Fibroblast of lung (primary cell): ENCODE results near the gene SPDYA. TPM values are rescaled to one million over a fixed set of nuclear protein-coding genes. Genes with fewer than 3 reads are reported as not detected.

Experiments
- DNase-seq, 2 donors: peaks; one replicate each; pipeline versions ENCODE4 v3.0.0 to v3.0.0-alpha.2; 2010; ENCODE audit warnings: low read depth in 2 of 2
- H2AFZ ChIP-seq: 2 replicates; pipeline ENCODE4 v1.5.1; 2012; ENCODE audit warnings: low read length, control low read depth, inconsistent platforms
- H3K27ac ChIP-seq: 2 replicates; pipeline ENCODE4 v1.5.1; 2011; ENCODE audit warnings: low read length, control low read depth; ENCODE audit not compliant: insufficient read depth
- H3K27me3 ChIP-seq: 2 replicates; pipeline ENCODE4 v1.5.1; 2011; ENCODE audit warnings: mild to moderate bottlenecking, low read length; ENCODE audit not compliant: control insufficient read depth, insufficient read depth
- H3K36me3 ChIP-seq: 2 replicates; pipeline ENCODE4 v1.5.1; 2011; ENCODE audit warnings: low read length; ENCODE audit not compliant: control insufficient read depth, insufficient read depth
- H3K4me1 ChIP-seq: 2 replicates; pipeline ENCODE4 v1.5.1; 2011; ENCODE audit warnings: low read length; ENCODE audit not compliant: control insufficient read depth, insufficient read depth; ENCODE audit errors: extremely low read depth
- H3K4me2 ChIP-seq: 2 replicates; pipeline ENCODE4 v1.5.1; 2011; ENCODE audit warnings: low read length, control low read depth; ENCODE audit not compliant: insufficient read depth; ENCODE audit errors: extremely low read depth
- H3K4me3 ChIP-seq, 4 experiments: fragments of 200-600 bp in 1 of 4; sonication (generic) in 1 of 4; replicated peaks in 1 of 4; 2 replicates each; pipeline ENCODE4 v1.5.1; 2011 to 2016; ENCODE audit warnings: low read length in 4 of 4, low read depth in 3 of 4, mild to moderate bottlenecking in 3 of 4, control low read depth in 2 of 4, inconsistent platforms in 1 of 4, mixed read lengths in 1 of 4; ENCODE audit not compliant: insufficient read depth in 1 of 4; ENCODE audit errors: control extremely low read depth in 1 of 4
- H3K79me2 ChIP-seq: 2 replicates; pipeline ENCODE4 v1.5.1; 2012; ENCODE audit warnings: mild to moderate bottlenecking, low read length, inconsistent platforms; ENCODE audit not compliant: control insufficient read depth, insufficient read depth
- H3K9ac ChIP-seq: 2 replicates; pipeline ENCODE4 v1.5.1; 2011; ENCODE audit warnings: mild to moderate bottlenecking, low read length, control low read depth; ENCODE audit not compliant: insufficient read depth
- H3K9me3 ChIP-seq: 2 replicates; pipeline ENCODE4 v1.5.1; 2012; ENCODE audit warnings: low read depth, low read length; ENCODE audit not compliant: control insufficient read depth, insufficient read depth
- H4K20me1 ChIP-seq: 2 replicates; pipeline ENCODE4 v1.5.1; 2011; ENCODE audit warnings: low read length; ENCODE audit not compliant: control insufficient read depth, insufficient read depth; ENCODE audit errors: extremely low read depth
- EZH2 ChIP-seq: IDR thresholded peaks from 2 replicates; pipeline ENCODE4 v1.5.1; 2012; ENCODE audit warnings: low read length, control low read depth, mild to moderate bottlenecking; ENCODE audit errors: missing control alignments
- polyA plus RNA-seq, 2 donors: library from polyadenylated mRNA; depleted of rRNA in 1 of 2; stranded (reverse) in 1 of 2; unstranded in 1 of 2; fragments of >200 nt; gene quantifications; 2 replicates each; pipeline ENCODE4 v1.2.1, GENCODE V29; 2011 to 2012; ENCODE audit warnings: missing spikeins in 1 of 2
- total RNA-seq: library from RNA; depleted of rRNA; stranded (reverse); fragments of >200 nt; gene quantifications from 2 replicates; pipeline ENCODE4 v1.2.1, GENCODE V29; 2014
- TF ChIP-seq, protein P1 (sequence below), 2 donors: IDR thresholded peaks in 1 of 2; conservative IDR thresholded peaks in 1 of 2; 1 replicate in 1 of 2; 2 replicates in 1 of 2; pipeline ENCODE4 v1.5.1; 2011 to 2012; ENCODE audit warnings: low read length in 2 of 2, control low read depth in 1 of 2, inconsistent platforms in 1 of 2, low read depth in 1 of 2, mild to moderate bottlenecking in 1 of 2

Gene SPDYA
- total and polyA plus RNA-seq, 2 donors (not counting 1 experiment from before 2014, with no cell fraction given), result 0.09 to 0.83 TPM

GRCh38 chr2:28894470-28895188 is 84.0 kb downstream of the SPDYA start, which contains the start of gene WDR43:
WDR43 (plus strand) TSS chr2:28894667; CDS start chr2:28894699, 32 bp downstream.
- peak within 1 kb of the TSS; percentile 96 for H3K4me2 ChIP-seq
- peaks cover 52% of the 10 kb centered on the region for H3K79me2 ChIP-seq
- peaks cover 15% of the 10 kb centered on the region for H4K20me1 ChIP-seq
- H3K36me3 ChIP-seq, result no peaks in the 10 kb centered on the region
- peaks cover 10% of the 10 kb centered on the region for H3K4me1 ChIP-seq
- peak within 1 kb of the TSS; percentile 91 to 99 (median 97) for H3K4me3 ChIP-seq
- peak within 1 kb of the TSS; percentile 96 for H3K9ac ChIP-seq
- H3K27me3 ChIP-seq, result no peaks in the 10 kb centered on the region
- peak within 1 kb of the TSS; percentile 92 for H3K27ac ChIP-seq
- peak within 1 kb of the TSS; percentile 93 for H2AFZ ChIP-seq
- no peaks in the 10 kb centered on the region for H3K9me3 ChIP-seq
- DNase-seq, result peak; percentile 99 to 100
- no peak for TF ChIP-seq EZH2
- TF ChIP-seq, protein P1, sequence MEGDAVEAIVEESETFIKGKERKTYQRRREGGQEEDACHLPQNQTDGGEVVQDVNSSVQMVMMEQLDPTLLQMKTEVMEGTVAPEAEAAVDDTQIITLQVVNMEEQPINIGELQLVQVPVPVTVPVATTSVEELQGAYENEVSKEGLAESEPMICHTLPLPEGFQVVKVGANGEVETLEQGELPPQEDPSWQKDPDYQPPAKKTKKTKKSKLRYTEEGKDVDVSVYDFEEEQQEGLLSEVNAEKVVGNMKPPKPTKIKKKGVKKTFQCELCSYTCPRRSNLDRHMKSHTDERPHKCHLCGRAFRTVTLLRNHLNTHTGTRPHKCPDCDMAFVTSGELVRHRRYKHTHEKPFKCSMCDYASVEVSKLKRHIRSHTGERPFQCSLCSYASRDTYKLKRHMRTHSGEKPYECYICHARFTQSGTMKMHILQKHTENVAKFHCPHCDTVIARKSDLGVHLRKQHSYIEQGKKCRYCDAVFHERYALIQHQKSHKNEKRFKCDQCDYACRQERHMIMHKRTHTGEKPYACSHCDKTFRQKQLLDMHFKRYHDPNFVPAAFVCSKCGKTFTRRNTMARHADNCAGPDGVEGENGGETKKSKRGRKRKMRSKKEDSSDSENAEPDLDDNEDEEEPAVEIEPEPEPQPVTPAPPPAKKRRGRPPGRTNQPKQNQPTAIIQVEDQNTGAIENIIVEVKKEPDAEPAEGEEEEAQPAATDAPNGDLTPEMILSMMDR (conservative IDR thresholded peaks at IDR 0.05 in 1 of 2, IDR thresholded peaks at IDR 0.05 in 1 of 2; ENCODE audit: low read depth in 1 of 2, low read length in 2 of 2), result no peak

DNA sequence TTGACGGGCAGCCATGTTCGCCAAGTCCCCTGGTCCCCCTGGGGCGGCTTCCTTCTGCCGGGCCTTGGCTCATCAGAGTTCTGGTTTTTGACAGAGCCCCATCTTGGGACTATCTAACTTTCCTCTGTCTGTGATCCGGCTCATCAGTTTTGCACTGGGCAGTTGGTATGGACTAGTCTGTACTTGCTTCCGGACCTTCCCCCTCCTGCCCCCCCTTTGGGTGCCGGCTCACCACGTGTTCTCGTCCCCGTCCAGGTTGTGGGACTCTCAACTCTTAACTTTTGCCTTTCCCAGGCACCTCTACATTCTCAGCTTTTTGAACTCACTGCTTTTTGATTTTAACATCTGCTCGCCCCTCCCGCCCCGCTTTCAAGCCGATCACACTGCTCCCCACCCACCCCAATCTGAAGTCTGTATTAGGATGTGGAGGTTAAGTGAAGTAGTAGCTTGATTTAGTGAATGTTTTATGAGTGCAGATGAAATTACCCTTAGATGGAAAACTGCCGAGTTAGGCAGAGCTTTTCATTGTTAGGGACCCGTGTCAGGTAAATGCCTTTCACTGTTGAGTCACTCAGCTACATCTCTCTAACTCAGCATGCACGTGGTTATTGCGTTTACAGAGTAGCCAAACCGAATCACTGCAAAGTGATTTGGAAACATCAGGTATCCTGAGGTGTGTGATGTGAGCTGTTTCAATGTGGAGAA is 84.7 kb downstream of the SPDYA start:
- Histone ChIP-seq H3K4me2 (peak overlapping the region; percentile 96), H3K9ac (peak overlapping the region; percentile 96), H2AFZ (no peak overlapping the region), H3K4me3 (peak overlapping the region; percentile 91 to 99 (median 97)), H3K79me2 (peaks cover 59% of the 10 kb centered on the region), H3K27ac (peak overlapping the region; percentile 92), H4K20me1 (peaks cover 15% of the 10 kb centered on the region), H3K4me1 (peaks cover 10% of the 10 kb centered on the region), H3K27me3 (no peaks in the 10 kb centered on the region), H3K36me3 (no peaks in the 10 kb centered on the region), H3K9me3 (no peaks in the 10 kb centered on the region)
- TF ChIP-seq, protein P1 (conservative IDR thresholded peaks at IDR 0.05 in 1 of 2, IDR thresholded peaks at IDR 0.05 in 1 of 2; ENCODE audit: low read depth in 1 of 2, low read length in 2 of 2), result no peak
- TF ChIP-seq EZH2, result no peak
- DNase-seq, result peak; percentile 24 to 57

- peak overlapping the region; percentile 23 for H3K27ac ChIP-seq
Measured at GRCh38 chr2:28896906-28897305, 86.3 kb downstream of the SPDYA start.

More at GRCh38 chr2:28896906-28897305, 86.3 kb downstream of the SPDYA start:
- H3K27me3 ChIP-seq, result no peaks in the 10 kb centered on the region
- DNase-seq, result peak; percentile 28 to 70
- H2AFZ ChIP-seq, result no peak overlapping the region
- no peaks in the 10 kb centered on the region for H3K9me3 ChIP-seq
- peak overlapping the region; percentile 96 for H3K4me2 ChIP-seq
- H3K79me2 ChIP-seq, result peaks cover 74% of the 10 kb centered on the region
- H3K36me3 ChIP-seq, result no peaks in the 10 kb centered on the region
- H4K20me1 ChIP-seq, result peaks cover 15% of the 10 kb centered on the region
- no peak overlapping the region for H3K9ac ChIP-seq
- TF ChIP-seq EZH2, result no peak
- TF ChIP-seq, protein P1 (conservative IDR thresholded peaks at IDR 0.05 in 1 of 2, IDR thresholded peaks at IDR 0.05 in 1 of 2; ENCODE audit: low read depth in 1 of 2, low read length in 2 of 2), result no peak
- H3K4me3 ChIP-seq, result peak overlapping the region; percentile 91 to 99 (median 97)
- peaks cover 10% of the 10 kb centered on the region for H3K4me1 ChIP-seq
